K562 (cell line): ENCODE data around the gene RGS7. TPM values are rescaled to one million over a fixed set of nuclear protein-coding genes. Genes with fewer than 3 reads are reported as not detected.

Experiments used
- ATAC-seq: fragments of 200-7000 bp; cut with Tn5 transposase; 3 replicates; pipeline ENCODE4 v1.9.1; 2020; ENCODE audit warnings: moderate library complexity
- BruUV-seq: library from RNA; stranded (reverse); fragments of 400-500 nt; replicated peaks from 2 replicates; lab custom pipeline; 2021; lab: Mats Ljungman, UMichigan
- CTCF ChIA-PET: fragments of 300-600 bp; formaldehyde crosslinking; extraction: SDS; loops from one replicate; lab custom pipeline; 2021; ENCODE audit warnings: low intra/inter-chr PET ratio; lab: Yijun Ruan, JAX
- POLR2A ChIA-PET: fragments of 300-600, 350-650 bp; sonication (Branson Sonifier 250); formaldehyde crosslinking; extraction: SDS; loops from one replicate; lab custom pipeline; 2021; ENCODE audit warnings: antibody characterized with exemption, inconsistent platforms; lab: Yijun Ruan, JAX
- DNase-seq, 4 experiments: peaks; one replicate each; pipeline versions ENCODE4 v3.0.0 to v3.0.0-alpha.2; 2011 to 2018; ENCODE audit warnings: low spot score in 3 of 4, mixed read lengths in 3 of 4; ENCODE audit errors: extremely low read depth in 1 of 4
- FAIRE-seq: peaks from 2 replicates; lab custom pipeline; 2011; peaks lifted over from hg19 to GRCh38; lab: Jason Lieb, UNC
- H2AFZ ChIP-seq: 2 replicates; pipeline ENCODE4 v1.6.0; 2011; ENCODE audit warnings: low read depth, low read length, control low read depth, inconsistent platforms
- H3K27ac ChIP-seq: fragments of 200-600 bp; 3 replicates; pipeline ENCODE4 v1.8.0; 2011; ENCODE audit warnings: low read depth, mild to moderate bottlenecking, control low read depth, inconsistent platforms, low read length, moderate library complexity, mixed read lengths; ENCODE audit errors: extremely low read depth
- H3K27me3 ChIP-seq, 2 experiments: fragments of 300-600 bp in 1 of 2; 2 replicates in 1 of 2; 3 replicates in 1 of 2; pipeline versions ENCODE4 v1.6.0 to v1.8.0; 2011; ENCODE audit warnings: inconsistent platforms in 2 of 2, low read length in 2 of 2, mild to moderate bottlenecking in 1 of 2, mixed read lengths in 1 of 2, moderate library complexity in 1 of 2; ENCODE audit not compliant: control insufficient read depth in 2 of 2, insufficient read depth in 2 of 2
- H3K36me3 ChIP-seq: fragments of 300-600 bp; 3 replicates; pipeline ENCODE4 v1.8.0; 2011; ENCODE audit warnings: mild to moderate bottlenecking, low read length, inconsistent platforms; ENCODE audit not compliant: control insufficient read depth, insufficient read depth
- H3K4me1 ChIP-seq, 2 experiments: fragments of 200-600 bp in 1 of 2; replicated peaks in 1 of 2; 2 replicates in 1 of 2; 3 replicates in 1 of 2; pipeline versions ENCODE4 v1.5.1 to v1.8.0; 2011; ENCODE audit warnings: inconsistent platforms in 2 of 2, low read length in 2 of 2, mild to moderate bottlenecking in 1 of 2, mixed read lengths in 1 of 2, moderate library complexity in 1 of 2; ENCODE audit not compliant: control insufficient read depth in 2 of 2, insufficient read depth in 2 of 2
- H3K4me2 ChIP-seq: 2 replicates; pipeline ENCODE4 v1.6.1; 2011; ENCODE audit warnings: low read length, control low read depth, inconsistent platforms, mixed read lengths; ENCODE audit not compliant: insufficient read depth
- H3K4me3 ChIP-seq: fragments of 200-600 bp; sonication (generic), shearing (Covaris generic); 2 replicates; pipeline ENCODE4 v1.5.1; 2016; ENCODE audit warnings: control low read depth, inconsistent platforms
- H3K79me2 ChIP-seq: fragments of 200-600 bp; 3 replicates; pipeline ENCODE4 v1.8.0; 2011; ENCODE audit warnings: low read length, inconsistent platforms; ENCODE audit not compliant: control insufficient read depth, insufficient read depth
- H3K9ac ChIP-seq, 2 experiments: 2 replicates each; pipeline versions ENCODE4 v1.6.0 to v1.6.1; 2011; ENCODE audit warnings: low read depth in 2 of 2, low read length in 2 of 2, control low read depth in 1 of 2, inconsistent platforms in 1 of 2, mild to moderate bottlenecking in 1 of 2, mixed read lengths in 1 of 2; ENCODE audit not compliant: insufficient read depth in 1 of 2
- H3K9me1 ChIP-seq: one replicate; pipeline ENCODE4 v1.6.0; 2011; ENCODE audit warnings: inconsistent platforms, mild to moderate bottlenecking, low read length, moderate library complexity; ENCODE audit not compliant: control insufficient read depth, insufficient read depth
- H3K9me3 ChIP-seq: replicated peaks from 2 replicates; pipeline ENCODE4 v1.5.1; 2011; ENCODE audit warnings: low read depth, low read length, inconsistent platforms; ENCODE audit not compliant: control insufficient read depth, insufficient read depth
- H4K20me1 ChIP-seq: replicated peaks from 2 replicates; pipeline ENCODE4 v1.6.1; 2011; ENCODE audit warnings: low read length, inconsistent platforms, mixed read lengths; ENCODE audit not compliant: control insufficient read depth, insufficient read depth
- AFF1 ChIP-seq, 2 experiments: fragments of 450-650 bp; IDR thresholded peaks; 2 replicates each; pipeline ENCODE4 v1.6.1; 2018; ENCODE audit warnings: mild to moderate bottlenecking in 2 of 2, low read depth in 1 of 2; ENCODE audit not compliant: partially characterized antibody in 2 of 2
- HMG20A ChIP-seq: fragments of 450-650 bp; formaldehyde crosslinking; conservative IDR thresholded peaks from 2 replicates; pipeline ENCODE4 v1.4.0; 2020; ENCODE audit warnings: mild to moderate bottlenecking, mixed read lengths
- MED1 ChIP-seq: sonication (generic); formaldehyde crosslinking; IDR thresholded peaks from 2 replicates; pipeline ENCODE4 v1.8.1; 2023; ENCODE audit warnings: missing genetic modification reagents, borderline replicate concordance
- POU5F1 ChIP-seq: fragments of 150-350 bp; IDR thresholded peaks from 2 replicates; pipeline ENCODE4 v1.6.1; 2014; ENCODE audit warnings: borderline replicate concordance, low read length, low read depth, mild to moderate bottlenecking; ENCODE audit not compliant: partially characterized antibody
- SMAD4 ChIP-seq: fragments of 250-450 bp; sonication (Bioruptor Pico); conservative IDR thresholded peaks from 2 replicates; pipeline ENCODE4 v1.8.0; 2021; ENCODE audit warnings: inconsistent platforms, mild to moderate bottlenecking, moderate library complexity
- TAF1 ChIP-seq: IDR thresholded peaks from 2 replicates; pipeline ENCODE4 v1.6.1; 2011; ENCODE audit warnings: mild to moderate bottlenecking, low read length, moderate library complexity; ENCODE audit not compliant: insufficient read depth, control insufficient read depth, severe bottlenecking; ENCODE audit errors: extremely low read depth
- WGBS: fragments of 100-300 bp; shearing (Covaris generic); methylation state at CpG from one replicate; pipeline ENCODE4 v1.1.6; 2016; ENCODE audit warnings: low coverage, mixed read lengths; ENCODE audit not compliant: insufficient coverage; ENCODE audit errors: missing lambda C conversion rate; 5-methylcytosine and 5-hydroxymethylcytosine counted together
- in situ Hi-C: fragments of 300-500 bp; cut with MboI; formaldehyde crosslinking; loops from 4 replicates; pipeline ENCODE4 v1.15.0; 2018; ENCODE audit warnings: inconsistent platforms, mixed read lengths
- intact Hi-C: fragments of 100-400 bp; cut with micrococcal nuclease; formaldehyde crosslinking; loops from 2 replicates; pipeline ENCODE4 v1.14.2; 2022
- polyA plus RNA-seq, 8 experiments: library from polyadenylated mRNA; depleted of rRNA in 4 of 8; stranded (reverse) in 5 of 8; unstranded in 3 of 8; fragments of >200 nt; fragmentation: Nextera tagmentation in 2 of 8; fragmentation: Illumina TruSeq in 1 of 8; extraction: Ambion mirVana in 2 of 8; extraction: Trizol in 1 of 8; gene quantifications; 2 replicates each; pipeline versions ENCODE4 v1.2.1 to v1.2.3, GENCODE V29; 2011 to 2014; ENCODE audit warnings: inconsistent platforms in 1 of 8, missing spikeins in 1 of 8
- total RNA-seq, 7 experiments: library from RNA; depleted of rRNA in 6 of 7; stranded (reverse); fragments of >200 nt in 6 of 7; fragmentation: Illumina TruSeq in 2 of 7; extraction: Trizol in 2 of 7; gene quantifications; 2 replicates each; pipeline versions ENCODE4 v1.2.1 to v1.2.3, GENCODE V29; 2011 to 2021; ENCODE audit warnings: low replicate concordance in 1 of 7
- TF ChIP-seq, protein P1 (sequence below): fragments of 450-650 bp; conservative IDR thresholded peaks from 2 replicates; pipeline ENCODE4 v1.6.1; 2016; ENCODE audit warnings: missing genetic modification characterization, low read depth, mild to moderate bottlenecking, missing compliant biosample characterization, moderate library complexity

RGS7 gene
- total and polyA plus RNA-seq, 9 of the 15 experiments (the other 6 are each of a cell fraction or from before 2014, with no cell fraction given): not detected

DNA sequence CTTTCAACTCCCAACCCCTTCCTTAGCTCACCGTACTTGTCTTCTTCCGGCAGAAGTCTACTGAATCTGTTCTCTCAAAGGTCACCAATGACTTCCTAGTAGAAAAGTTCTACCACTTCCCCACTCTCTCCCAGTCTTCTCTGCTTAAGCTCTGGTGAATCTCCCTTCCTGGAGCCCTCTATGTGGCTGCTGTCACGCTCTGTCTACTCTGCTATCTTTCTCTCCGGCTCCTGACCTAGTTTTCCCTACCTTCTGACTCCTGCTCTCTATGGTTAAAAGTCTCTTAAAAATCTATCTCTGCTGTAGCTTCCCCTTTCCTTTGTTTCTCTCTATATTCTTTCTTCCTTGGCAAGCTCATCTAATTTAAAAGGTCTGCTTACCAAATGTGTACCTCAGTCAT is 394.9 kb downstream of the RGS7 start:
- POLR2A ChIA-PET: no interaction called here
- DNase-seq: no peak
- Histone ChIP-seq H3K27ac (no peak overlapping the region), H3K4me3 (no peak overlapping the region), H2AFZ (no peak overlapping the region), H3K27me3 (no peaks in the 10 kb centered on the region), H3K4me2 (no peak overlapping the region), H3K9me1 (no peaks in the 10 kb centered on the region), H3K79me2 (no peaks in the 10 kb centered on the region), H3K4me1 (no peaks in the 10 kb centered on the region), H3K9ac (no peak overlapping the region), H4K20me1 (no peaks in the 10 kb centered on the region), H3K9me3 (no peaks in the 10 kb centered on the region), H3K36me3 (no peaks in the 10 kb centered on the region)
- TF ChIP-seq MED1 (CRISPR knock-in tag): no peak
- TF ChIP-seq HMG20A (CRISPR knock-in tag): no peak
- TF ChIP-seq POU5F1: no peak
- TF ChIP-seq TAF1: no peak
- no peak for TF ChIP-seq AFF1 (IDR thresholded peaks at IDR 0.05; ENCODE audit: low read depth in 1 of 2, partially characterized antibody in 2 of 2)
- no peak for TF ChIP-seq SMAD4 (CRISPR knock-in tag)
- TF ChIP-seq, protein P1, sequence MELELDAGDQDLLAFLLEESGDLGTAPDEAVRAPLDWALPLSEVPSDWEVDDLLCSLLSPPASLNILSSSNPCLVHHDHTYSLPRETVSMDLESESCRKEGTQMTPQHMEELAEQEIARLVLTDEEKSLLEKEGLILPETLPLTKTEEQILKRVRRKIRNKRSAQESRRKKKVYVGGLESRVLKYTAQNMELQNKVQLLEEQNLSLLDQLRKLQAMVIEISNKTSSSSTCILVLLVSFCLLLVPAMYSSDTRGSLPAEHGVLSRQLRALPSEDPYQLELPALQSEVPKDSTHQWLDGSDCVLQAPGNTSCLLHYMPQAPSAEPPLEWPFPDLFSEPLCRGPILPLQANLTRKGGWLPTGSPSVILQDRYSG (tag): no peak
- ATAC-seq: no peak
- intact Hi-C loops: no loop called here
- in situ Hi-C loops: no loop called here
- CTCF ChIA-PET: no interaction called here
- no peak for FAIRE-seq
- BruUV-seq: no TSS peak
- WGBS: 0% methylated on average over 4 of the region's 4 CpGs
